Central memory CD4-positive, alpha-beta T cell (primary cell): ENCODE measurements around the gene SAFB.
A peak's percentile ranks its signal among the peaks of the same experiment; 100 is the strongest.

Experiments
- DNase-seq: peaks from one replicate; pipeline ENCODE4 v3.0.0; 2022

Gene SAFB

DNA sequence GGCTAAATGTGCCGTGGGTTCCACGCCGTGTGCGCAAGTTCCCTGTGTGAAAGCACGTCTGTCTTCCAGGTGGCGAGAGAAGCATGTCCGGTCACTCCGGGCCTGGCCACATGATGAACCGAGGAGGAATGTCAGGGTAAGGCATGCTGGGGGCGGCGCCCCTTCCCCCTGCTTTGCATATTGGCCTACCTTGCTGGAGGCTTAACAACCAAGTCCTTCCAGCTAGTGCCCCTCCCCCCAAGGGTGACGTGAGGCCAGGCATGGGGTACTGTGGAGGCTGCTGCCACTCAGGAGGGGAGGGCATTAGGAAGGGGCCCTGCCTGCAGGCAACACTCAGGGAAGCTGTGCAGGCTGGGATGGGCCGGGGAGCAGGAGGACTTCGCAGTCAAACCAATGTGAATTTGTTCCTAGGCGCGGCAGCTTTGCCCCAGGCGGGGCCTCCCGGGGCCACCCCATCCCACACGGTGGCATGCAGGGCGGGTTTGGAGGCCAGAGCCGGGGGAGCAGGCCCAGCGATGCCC, 44.9 kb downstream of the SAFB start:
- DNase-seq: no peak

GRCh38 chr19:5669212-5669611, 46.3 kb downstream of the SAFB start:
- no peak for DNase-seq

- DNase-seq: no peak
These were observed 48.7 kb downstream of the SAFB start for GRCh38 chr19:5671600-5671999.

DNA sequence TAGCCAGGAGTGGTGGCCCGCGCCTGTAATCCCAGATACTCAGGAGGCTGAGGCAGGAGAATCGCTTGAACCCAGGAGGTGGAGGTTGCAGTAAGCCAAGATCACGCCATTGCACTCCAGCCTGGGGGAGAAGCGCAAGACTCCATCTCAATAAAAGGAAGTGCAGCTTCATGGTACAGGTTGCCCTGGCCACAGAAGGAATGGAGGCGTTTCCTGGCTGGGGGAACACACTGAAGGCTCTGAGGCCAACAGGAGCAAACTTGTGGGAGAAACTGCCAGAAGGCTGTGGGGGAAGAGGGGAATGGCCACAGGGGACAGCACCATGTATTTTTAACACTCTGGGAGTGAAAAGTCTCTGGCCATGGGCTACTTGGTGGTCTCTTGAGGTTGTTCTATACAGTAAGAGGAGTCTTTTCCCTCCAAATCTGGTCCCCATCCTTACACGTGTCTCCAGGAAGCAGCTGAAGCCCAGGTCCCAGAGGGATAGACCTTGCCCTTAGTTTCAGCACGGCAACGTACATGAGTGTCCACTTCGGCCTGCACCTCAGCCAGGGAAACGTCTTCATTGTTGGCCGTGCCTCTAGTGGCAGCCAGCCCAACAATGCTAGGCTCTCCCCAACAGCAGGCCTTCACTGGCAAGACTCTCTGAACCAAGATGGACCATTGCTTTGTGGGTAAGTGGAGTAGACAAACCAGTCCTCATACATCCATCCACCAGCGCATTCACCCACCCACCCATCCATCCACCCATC, 50.0 kb downstream of the SAFB start:
- DNase-seq: no peak

DNA sequence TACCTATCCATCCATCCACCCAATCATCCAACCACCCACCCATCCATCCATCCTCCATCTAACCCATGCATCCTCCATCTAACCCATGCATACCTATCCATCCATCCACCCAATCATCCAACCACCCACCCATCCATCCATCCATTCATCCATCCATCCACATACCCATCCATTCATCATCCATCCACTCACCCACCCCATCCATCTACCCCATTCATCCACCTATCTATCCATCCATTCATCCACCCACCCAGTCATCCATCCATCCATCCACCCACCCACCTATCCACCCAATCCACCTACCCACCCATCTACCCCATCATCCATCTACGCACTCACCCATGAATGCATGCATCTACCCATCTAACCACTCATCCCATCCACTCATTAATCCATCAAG, 50.9 kb downstream of the SAFB start:
- no peak for DNase-seq

- no peak for DNase-seq
These were observed 51.8 kb downstream of the SAFB start for GRCh38 chr19:5674714-5675113.

DNA sequence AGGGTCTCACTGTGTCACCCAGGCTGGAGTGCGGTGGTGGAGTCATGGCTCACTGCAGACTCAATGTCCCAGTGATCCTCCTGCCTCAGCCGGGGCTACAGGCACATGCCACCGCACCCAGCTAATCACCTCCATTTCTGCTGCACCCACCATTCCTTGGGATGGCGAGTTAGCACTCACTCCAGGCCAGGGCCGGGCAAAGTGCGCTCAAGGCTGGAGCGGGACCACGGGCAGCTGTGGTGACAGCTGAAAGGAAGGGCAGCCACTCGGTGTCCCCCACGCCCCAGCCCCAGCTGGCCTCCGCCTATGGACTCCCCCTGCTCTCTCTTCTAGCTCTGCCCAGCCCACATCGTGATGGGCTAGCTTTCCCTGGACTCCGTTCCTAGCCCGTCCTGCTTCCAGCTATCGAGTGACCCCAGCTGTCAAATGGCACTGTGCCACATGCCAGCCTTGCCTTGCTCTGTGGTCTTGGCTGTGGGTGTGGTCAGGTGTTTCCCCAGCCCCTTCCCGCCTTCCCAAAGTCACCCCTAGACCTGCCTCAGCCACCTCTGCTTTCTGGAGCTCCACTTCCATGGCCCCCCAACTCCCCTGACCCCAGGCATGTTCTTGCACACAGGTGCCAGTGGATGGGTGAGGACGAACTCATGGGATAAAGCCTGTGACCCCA, 53.4 kb downstream of the SAFB start:
- DNase-seq: no peak

DNA sequence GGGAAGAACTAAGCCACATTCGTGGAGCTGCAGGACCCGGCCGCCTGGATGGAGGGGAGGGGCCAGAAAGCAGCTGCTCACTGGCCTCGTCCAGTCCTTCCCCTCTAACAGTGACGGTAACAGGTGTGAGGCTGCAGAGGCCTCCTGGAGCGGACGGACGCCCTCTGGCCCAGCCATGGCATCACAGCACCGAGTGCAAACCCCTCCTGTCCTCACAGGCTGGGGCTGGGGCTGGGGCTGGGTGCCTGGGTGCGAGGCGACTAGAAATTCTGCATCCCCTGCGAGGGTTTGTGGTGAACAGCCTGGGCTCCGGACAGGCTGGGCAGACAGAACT, 53.9 kb downstream of the SAFB start:
- DNase-seq: no peak

DNA sequence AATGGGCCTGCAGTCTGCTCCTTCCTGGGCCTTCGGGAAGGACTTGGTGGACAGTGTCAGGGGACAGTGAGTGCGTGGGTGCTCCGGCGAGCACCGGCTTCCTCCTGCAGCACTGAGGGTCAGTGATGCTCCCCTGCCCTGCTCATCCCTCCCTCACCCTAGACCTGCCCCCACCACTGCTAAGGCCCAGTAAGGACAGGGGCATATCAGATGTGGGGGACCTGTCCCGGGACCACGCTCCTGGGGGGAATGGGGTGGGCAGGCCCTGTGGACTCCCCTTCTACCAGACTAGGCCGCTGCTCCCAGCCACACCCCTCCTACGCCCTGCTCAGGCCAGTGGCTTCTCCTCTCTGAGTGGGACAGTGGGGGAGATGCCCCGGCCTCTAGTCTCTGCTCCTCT, 54.3 kb downstream of the SAFB start:
- no peak for DNase-seq

GRCh38 chr19:5677580-5677979, 54.7 kb downstream of the SAFB start:
- no peak for DNase-seq

DNA sequence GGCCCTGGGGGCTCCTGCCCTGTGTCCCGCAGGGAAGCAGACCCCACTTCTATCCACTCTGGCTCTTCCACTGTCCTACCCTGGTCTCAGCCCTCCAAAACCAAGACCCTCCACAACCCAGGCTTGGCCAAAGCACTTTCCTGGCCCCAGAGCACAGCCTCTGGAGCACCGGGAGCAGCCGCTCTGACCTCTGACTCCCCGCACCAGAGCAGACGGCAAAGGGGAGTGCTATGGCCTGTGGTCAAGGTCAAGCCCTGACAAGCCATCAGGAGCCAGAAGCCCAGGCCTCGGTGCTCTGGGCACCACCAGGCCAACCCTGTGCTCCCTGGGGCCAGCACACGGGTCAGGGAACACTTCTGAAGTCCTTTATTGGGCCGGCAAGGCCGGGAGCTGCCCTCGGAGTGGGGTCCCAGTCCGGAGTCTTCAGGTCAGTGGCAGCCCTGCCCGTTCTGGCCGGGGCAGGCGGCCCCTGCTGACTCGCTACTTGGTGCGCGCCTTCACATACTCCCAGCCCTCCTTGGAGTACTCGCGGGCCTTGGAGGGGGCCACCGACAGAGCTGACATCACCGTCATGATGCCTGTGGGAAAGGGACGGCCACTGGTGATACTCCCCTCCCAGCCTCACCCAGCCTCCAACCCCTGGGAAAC, 55.3 kb downstream of the SAFB start:
- DNase-seq: no peak

- no peak for DNase-seq
These were observed 56.6 kb downstream of the SAFB start for GRCh38 chr19:5679289-5680083.

- DNase-seq: no peak
These were observed 57.2 kb downstream of the SAFB start for GRCh38 chr19:5680084-5680436.

- DNase-seq: peak; percentile 99
These were observed 57.8 kb downstream of the SAFB start, which contains the start of the genes HSD11B1L and MICOS13 for GRCh38 chr19:5680437-5681368. Gene HSD11B1L, plus strand, starts transcription at chr19:5681027. Its CDS starts 3,806 bp downstream, at chr19:5684833. Gene MICOS13, minus strand, starts transcription at chr19:5680516. Its CDS starts 30 bp downstream, at chr19:5680486.

- DNase-seq: no peak
These were observed 58.7 kb downstream of the SAFB start for GRCh38 chr19:5681391-5682106.

DNA sequence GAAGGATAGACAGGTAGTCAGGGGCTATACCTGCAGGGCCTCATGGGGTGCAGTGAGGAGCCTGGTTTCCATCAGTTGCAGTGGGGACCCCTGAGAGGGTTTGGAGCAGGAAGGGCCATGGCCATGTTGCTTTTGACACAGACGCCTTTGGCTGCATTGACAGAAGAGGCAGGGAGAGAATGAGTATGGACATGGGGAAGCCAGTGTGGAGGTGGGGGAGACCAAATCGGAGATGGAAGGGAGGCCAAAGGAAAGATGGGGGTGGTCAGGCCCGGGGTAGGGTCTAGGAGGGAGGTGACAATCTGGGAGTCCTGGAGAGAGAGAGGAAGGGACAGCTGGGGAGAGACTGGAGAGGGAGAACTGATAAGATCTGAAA, 59.2 kb downstream of the SAFB start:
- DNase-seq: no peak

DNA sequence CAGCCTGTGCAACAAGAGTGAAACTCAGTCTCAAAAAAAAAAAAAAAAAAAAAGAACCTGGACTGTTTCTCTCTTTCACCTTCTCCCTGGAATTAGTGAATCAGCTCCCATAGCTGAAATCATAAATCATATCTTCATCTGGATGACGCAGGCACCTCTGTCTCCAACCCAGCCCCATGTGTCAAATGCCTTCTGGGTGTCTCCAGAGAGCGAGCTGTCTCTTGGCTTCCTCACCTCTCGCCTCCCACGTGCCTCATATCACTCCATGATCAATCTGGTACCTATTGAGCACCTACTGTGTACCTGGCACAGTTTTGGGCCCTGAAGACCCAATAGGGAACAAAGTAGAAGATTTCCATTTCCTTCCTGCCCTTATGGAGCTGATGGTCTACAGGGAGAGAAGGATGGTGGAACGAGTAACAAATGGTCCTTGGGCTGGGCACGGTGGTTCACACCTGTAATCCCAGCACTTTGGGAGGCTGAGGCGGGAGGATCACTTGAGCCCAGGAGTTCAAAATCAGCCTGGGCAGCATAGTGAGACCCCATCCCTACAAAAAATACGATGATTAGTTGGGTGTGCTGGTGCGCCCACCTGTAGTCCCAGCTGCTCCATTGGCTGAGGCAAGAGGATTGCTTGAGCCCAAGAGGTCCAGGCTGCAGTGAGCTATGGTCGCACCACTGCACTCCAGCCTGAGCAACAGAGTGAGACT, 60.4 kb downstream of the SAFB start:
- DNase-seq: no peak

DNA sequence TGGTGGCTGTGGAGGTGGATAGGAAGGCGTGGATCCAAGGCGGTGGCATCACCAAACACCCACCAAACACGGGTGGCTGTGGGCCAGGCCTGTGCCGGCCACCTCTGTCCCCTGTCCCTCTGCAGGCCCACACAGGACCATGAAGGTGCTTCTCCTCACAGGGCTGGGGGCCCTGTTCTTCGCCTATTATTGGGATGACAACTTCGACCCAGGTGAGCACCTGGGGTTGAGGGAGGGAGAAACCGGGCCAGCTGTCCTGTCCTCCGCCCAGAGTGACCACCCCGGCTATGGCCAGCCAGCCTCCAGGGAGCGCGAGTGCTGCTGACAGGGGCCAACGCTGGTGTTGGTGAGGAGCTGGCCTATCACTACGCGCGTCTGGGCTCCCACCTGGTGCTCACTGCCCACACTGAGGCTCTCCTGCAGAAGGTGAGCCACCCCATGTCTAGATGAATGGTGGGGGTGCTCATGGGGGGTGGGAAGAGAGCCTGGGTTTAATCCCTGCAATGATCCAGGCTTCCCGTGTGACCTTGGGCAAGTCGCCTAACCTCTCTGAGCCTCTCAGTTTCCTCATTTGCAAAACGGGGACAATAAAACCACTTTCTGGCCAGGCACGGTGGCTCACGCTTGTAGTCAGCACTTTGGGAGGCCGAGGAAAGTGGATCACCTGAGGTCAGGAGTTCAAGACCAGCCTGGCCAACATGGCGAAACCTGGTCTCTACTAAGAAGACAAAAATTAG, 62.0 kb downstream of the SAFB start:
- DNase-seq: no peak

DNA sequence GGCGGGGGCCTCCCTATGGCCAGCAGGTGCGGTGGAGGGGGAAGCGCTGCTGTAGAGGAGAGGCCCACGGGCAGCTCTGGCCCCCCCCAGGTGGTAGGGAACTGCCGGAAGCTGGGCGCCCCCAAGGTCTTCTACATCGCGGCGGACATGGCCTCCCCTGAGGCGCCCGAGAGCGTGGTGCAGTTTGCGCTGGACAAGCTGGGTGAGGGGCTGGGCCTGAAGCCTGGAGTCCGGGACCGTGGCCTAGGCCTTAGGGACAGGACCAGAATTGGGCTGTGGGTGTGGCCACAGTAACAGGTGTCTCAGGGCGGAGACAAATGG, 63.4 kb downstream of the SAFB start:
- DNase-seq: no peak
